ENCODE measurements around the gene ADRA1B.

Gene ADRA1B

DNA sequence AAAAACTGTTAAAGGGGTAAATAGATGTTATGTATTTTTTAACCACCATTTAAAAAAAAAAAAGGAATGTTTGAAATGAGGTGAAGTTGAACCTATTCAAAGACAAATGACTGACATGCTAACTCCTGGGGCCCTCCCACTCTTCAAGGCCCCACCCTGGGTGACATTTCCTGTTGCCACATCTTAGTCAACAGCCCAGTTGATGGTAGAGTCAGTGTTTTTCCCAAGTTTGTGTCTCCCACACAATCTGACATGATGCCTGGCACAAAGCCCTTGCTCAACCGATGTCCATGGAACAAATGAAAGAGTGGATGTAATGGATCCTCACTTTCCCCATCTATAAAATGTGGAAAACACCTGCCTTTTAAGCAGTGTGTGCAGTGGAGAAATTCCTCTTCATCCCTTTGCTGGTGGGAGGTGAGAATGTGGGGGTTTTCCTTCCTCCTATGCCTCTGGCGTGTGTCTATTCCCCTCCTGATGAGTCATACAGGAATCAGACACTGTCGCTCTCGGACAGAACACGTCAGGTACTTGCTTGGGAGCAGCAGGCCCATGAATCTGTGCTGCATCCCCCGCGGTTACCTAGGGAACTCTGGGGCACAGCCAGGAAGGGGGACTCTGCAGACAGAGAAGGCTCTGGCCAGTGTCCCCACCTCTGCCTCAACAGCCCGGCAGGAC is 13.7 kb upstream of the ADRA1B start:
- no peak for DNase-seq

DNA sequence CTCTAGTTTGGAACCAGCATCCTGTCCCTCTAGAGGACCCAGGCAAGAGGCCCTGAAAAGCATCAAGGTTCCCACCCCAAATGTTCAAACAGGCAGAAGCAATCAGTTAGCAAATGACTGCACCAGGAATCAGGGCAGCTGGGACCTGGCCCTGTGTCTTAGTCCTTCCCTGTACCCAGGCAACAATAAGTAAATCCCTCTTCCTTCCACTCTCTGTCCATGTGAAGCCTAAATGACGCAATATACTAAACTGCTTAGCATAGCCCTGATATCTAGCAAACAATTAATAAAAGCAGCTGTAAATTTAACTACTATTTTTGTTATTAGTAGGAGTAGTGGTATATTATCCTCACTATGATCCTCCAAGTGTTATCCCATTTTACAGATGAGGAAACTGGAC is 13.2 kb upstream of the ADRA1B start:
- peak; percentile 7 for DNase-seq

- no peak for DNase-seq
Measured at GRCh38 chr5:159904874-159905273, 11.4 kb upstream of the ADRA1B start.

GRCh38 chr5:159905496-159905895 is 10.8 kb upstream of the ADRA1B start:
- DNase-seq, result peak; percentile 51

DNA sequence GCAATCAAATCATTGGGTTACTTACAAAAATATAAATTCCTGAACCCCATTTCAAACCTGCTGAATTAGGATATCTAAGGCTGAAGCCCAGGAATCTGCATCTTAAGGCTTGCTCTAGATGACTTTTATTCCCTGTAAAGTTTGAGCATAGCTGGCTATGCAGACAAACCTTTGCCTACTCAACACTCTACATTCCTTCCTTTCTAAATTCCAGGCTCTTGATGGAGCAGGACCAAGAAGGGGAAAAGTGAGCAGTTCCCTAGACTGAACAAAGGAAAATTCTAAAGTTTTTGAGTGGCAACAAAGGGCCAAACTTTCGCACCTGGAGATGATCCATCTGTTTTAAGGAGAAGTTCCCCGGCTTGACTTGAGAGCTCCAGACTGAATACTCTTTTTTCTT is 9.8 kb upstream of the ADRA1B start:
- DNase-seq, result no peak

DNA sequence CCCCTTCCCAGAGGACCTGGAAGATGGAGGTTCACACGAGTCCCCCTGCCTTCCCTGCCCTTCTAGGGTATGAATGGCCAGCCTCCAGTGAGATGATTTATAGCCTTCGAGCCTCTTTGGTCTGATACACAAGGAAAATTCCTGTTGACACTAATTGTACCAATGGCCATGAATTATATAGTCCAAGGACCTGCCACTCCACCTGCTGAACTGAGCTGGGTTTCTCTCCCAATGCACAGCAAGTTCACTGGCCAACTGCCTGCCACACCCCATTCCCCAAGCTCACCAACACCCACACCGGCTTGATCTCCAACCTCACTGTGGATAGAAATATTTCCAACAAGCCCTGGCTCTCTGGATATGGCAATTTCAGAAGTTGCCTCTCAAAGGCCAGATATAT is 9.3 kb upstream of the ADRA1B start:
- DNase-seq, result no peak

DNA sequence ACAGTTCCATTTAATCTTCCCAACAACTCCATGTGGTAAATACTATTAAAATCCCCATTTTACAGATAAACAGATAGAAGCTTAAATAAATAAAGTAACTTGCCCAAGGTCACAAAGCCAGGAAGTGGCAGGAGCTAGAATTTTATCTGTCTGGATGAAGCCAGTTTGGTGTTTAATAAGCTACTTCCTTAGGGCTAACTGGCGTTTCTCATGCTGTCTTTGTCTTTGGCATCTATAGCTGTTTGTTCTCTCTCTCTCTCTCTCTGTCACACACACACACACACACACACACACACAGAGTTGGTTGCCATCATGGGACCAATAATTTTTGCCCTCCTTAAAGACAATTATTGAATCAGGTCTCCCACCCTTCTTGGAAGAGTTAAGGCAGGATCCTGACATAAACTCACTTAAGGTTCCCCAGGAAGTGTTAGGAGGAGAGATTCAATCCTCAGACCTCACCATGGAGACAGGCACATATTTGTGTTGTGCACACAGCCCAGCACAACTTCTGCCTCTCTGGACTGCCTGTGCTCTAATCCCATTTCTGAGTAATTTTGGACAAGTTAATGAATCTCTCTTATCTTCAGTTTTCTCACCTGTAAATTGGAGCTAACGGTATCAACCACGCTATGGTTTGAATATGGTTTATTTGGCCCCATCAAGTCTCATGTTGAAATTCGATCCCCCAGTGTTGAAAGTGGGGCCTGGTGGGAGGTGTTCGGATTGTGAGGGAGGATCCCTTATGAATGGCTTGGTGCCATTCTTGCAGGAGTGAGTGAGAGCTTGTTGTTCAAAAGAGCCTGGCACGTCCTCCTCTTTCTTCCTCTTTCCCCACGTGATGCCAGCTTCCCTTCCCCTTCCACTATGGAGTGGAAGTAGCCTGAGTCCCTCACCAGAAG is 8.3 kb upstream of the ADRA1B start:
- peak; percentile 5 for DNase-seq

- DNase-seq, result no peak
Measured at GRCh38 chr5:159908591-159908940, 7.7 kb upstream of the ADRA1B start.

DNA sequence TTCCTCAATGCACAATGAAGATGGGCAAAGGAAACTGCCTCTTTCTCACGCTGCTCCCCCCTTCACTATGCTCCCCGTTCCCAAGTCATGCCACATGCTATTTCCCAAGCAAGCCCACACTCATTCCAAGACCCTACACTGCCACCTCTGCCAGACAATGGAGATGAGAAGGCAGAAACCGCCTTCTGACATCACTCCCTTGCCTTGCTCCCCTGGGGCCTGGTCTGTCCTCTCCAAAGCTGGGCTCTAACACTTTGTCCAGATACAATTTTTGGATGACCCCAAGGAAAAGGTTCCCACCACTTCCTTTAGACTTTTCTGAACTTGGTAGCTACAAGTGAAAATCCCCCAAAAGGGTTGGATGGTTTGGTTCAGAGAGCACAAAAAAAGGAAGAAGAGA is 7.2 kb upstream of the ADRA1B start:
- DNase-seq, result no peak

- DNase-seq, result no peak
Measured at GRCh38 chr5:159910207-159910842, 6.0 kb upstream of the ADRA1B start.

DNA sequence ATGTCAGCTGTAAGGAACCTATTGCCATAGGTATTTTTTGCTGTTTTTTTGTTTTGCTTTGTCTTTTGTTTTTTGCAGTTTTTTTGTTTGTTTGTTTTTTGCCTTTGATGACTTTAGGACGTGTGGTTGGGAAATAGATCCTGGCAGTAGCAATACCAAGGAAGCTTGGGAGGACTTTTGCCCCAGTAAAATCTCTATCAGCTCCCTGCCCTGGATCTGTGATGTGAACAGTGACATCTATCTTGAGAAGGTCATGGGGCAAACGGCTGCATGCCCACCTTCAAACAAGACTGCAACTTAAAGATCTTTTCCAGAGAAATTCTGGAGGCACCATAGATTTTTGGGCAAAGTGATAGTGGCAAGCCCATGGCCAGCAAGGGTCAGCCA is 5.4 kb upstream of the ADRA1B start:
- DNase-seq, result no peak

DNA sequence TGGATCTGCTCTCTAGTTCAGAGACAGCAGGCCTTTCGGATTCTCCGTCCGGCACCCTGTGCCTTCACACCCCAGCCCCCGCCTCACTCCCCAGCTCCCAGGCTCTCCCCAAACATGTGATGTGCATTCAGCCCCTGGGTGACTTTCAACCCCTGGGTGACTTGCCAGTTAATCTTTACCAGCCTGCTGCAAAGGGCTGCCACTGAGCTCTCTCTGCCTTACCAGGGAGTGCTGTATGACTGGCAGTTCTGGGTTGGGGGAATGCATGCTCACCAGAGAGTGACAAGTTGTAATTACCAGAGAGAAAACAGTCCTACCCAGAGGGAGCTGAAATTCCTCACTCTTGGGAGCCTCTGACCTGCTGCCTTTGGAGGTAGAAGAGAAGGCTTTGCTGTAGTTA is 4.9 kb upstream of the ADRA1B start:
- DNase-seq, result no peak

DNA sequence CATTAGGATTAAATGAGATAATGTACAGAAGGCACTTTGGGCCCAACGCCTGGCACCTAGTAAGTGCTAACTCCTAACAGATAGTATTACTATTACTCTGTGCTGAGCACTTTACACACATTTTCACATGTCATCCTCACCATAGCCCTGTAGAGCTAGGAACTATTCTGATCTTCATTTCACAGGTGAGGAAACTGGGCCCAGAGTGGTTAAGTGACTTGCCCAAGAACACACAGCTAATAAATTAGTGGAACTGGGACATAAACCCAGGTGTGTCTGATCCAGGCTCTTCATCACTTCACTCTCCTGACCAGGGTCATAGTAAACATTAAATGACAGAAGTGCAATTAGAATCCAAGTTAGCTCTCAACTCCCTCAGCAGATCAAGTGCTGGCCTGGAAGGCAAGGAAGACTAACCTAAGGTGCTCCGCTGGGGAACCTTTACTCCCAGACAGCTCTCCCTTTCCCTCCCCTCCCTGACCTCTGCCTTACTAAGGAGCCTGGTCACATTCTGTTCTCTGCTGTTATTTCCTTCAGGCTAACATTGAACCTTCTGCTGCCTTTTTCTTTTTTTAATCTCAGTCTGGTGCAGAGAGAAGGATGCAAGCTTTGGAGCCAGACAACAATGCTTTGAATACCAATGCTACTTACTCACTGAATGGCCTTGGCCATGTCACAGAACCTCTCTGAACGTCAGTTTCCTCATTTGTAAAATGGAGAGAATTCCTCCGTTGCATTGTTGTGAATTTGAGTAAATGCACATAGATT is 4.1 kb upstream of the ADRA1B start:
- no peak for DNase-seq

GRCh38 chr5:159913048-159913447 is 3.2 kb upstream of the ADRA1B start:
- peak; percentile 12 for DNase-seq

DNA sequence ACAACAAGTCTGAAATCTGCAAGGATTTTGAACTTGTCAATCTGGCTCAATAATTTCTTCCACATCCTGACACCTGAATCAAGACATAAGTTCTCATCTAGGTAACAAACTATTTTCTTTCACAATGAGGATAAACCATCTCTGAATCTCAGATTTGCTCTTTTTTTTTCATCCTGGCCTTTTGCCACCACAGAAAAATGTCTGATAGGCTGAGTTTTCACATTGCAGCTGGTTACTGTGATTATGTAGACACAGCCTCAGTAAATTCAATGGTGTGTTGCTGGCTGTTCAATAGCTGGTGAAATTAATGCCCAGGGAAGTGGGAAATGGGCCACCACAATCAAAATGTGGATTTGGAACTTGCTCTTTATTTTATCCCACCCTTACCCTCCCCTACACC is 2.8 kb upstream of the ADRA1B start:
- no peak for DNase-seq

DNA sequence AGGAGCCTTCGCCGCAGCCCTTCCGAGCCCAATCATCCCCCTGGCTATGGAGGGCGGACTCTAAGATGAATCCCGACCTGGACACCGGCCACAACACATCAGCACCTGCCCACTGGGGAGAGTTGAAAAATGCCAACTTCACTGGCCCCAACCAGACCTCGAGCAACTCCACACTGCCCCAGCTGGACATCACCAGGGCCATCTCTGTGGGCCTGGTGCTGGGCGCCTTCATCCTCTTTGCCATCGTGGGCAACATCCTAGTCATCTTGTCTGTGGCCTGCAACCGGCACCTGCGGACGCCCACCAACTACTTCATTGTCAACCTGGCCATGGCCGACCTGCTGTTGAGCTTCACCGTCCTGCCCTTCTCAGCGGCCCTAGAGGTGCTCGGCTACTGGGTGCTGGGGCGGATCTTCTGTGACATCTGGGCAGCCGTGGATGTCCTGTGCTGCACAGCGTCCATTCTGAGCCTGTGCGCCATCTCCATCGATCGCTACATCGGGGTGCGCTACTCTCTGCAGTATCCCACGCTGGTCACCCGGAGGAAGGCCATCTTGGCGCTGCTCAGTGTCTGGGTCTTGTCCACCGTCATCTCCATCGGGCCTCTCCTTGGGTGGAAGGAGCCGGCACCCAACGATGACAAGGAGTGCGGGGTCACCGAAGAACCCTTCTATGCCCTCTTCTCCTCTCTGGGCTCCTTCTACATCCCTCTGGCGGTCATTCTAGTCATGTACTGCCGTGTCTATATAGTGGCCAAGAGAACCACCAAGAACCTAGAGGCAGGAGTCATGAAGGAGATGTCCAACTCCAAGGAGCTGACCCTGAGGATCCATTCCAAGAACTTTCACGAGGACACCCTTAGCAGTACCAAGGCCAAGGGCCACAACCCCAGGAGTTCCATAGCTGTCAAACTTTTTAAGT is 819 bp downstream of the ADRA1B start:
- no peak for DNase-seq

- no peak for DNase-seq
Measured at GRCh38 chr5:159917994-159918393, 1.7 kb downstream of the ADRA1B start.

DNA sequence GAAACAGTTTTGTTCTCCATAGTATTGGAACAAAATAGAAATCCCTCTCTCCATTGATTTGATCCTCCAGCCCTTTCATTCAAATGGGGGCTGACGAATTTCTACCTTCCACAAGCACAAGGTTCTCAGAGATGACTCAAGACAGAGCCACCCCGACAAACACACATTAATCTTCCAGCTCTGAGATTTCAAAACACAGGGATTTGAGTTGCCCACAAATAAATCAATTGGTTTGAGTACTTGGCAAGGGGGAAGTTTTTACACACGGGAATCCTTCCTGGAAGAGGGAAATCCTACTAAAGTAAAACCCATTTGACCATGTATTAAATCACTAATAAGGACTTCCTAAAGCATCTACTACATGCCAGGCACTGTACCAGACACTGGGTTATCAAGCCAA is 5.4 kb downstream of the ADRA1B start:
- DNase-seq, result no peak

GRCh38 chr5:159923008-159923407 is 6.7 kb downstream of the ADRA1B start:
- no peak for DNase-seq

- DNase-seq, result no peak
Measured at GRCh38 chr5:159928122-159928909, 12.0 kb downstream of the ADRA1B start.

DNA sequence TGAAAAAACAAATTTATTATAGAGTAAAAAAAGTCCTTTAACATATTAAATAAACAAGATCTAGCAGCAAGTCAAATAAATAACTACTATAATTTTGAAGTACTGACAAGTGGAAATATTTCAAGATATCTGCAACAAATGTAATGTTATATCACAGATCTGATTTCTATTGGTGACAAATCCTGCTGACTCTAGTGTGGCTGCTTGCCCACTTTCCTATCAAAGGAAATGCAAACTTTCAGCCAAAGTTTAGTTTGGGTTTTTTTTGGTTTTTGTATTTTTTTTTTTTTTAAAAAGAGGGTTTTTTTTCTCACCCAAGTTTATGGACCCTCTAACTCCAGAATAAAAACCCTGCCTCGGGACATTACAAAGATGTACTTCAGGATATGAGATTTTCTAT is 12.9 kb downstream of the ADRA1B start:
- DNase-seq, result no peak
